ENCODE results near the gene ZSWIM6.

DNA sequence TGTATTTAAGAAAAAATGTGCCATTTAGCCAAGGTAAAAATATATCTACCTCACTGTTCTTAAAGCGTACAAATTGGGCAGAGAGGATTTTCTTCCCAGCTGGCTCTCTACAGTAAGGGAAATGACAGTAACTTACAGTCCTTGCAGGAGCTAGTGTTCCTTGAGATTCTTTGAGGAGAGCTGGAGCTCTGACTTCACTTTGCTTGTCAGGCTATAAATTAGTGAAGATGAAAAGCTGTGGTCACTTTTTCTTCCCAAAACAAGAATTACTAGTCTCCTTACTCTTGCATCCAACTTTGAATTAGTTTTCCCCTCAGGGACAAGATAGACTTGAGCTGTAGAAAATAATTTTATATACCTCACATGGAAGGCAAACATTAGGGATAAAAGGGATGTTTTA, 129.9 kb downstream of the ZSWIM6 start:
- TF ChIP-seq, protein P1, sequence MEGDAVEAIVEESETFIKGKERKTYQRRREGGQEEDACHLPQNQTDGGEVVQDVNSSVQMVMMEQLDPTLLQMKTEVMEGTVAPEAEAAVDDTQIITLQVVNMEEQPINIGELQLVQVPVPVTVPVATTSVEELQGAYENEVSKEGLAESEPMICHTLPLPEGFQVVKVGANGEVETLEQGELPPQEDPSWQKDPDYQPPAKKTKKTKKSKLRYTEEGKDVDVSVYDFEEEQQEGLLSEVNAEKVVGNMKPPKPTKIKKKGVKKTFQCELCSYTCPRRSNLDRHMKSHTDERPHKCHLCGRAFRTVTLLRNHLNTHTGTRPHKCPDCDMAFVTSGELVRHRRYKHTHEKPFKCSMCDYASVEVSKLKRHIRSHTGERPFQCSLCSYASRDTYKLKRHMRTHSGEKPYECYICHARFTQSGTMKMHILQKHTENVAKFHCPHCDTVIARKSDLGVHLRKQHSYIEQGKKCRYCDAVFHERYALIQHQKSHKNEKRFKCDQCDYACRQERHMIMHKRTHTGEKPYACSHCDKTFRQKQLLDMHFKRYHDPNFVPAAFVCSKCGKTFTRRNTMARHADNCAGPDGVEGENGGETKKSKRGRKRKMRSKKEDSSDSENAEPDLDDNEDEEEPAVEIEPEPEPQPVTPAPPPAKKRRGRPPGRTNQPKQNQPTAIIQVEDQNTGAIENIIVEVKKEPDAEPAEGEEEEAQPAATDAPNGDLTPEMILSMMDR (conservative IDR thresholded peaks at IDR 0.05; ENCODE audit: low read length), result no peak
- no peak for TF ChIP-seq EZH2phosphoT487 (IDR thresholded peaks at IDR 0.05; ENCODE audit: borderline replicate concordance, low read depth, low read length)
